NOMO-1 treated with dmso at 0.1 percent for 144 hours (cell line): ENCODE data around the gene SLX4IP.

Source experiments
- DNase-seq: peaks from one replicate; lab custom pipeline; 2025; ENCODE audit not compliant: unreplicated experiment; lab: John Stamatoyannopoulos, UW

Gene SLX4IP

GRCh38 chr20:10465135-10465534 is 30.0 kb downstream of the SLX4IP start:
- DNase-seq = no peak

- DNase-seq = no peak
Measured at GRCh38 chr20:10466325-10466724, 31.2 kb downstream of the SLX4IP start.

GRCh38 chr20:10466855-10467254 is 31.8 kb downstream of the SLX4IP start:
- no peak for DNase-seq

- no peak for DNase-seq
Measured at GRCh38 chr20:10467681-10468339, 32.7 kb downstream of the SLX4IP start.

GRCh38 chr20:10468340-10468845 is 33.3 kb downstream of the SLX4IP start:
- DNase-seq = no peak

- no peak for DNase-seq
Measured at GRCh38 chr20:10469056-10469455, 34.0 kb downstream of the SLX4IP start.

GRCh38 chr20:10469599-10469998 is 34.5 kb downstream of the SLX4IP start:
- DNase-seq = peak; percentile 48

- no peak for DNase-seq
Measured at GRCh38 chr20:10470276-10470675, 35.2 kb downstream of the SLX4IP start.

GRCh38 chr20:10472871-10473270 is 37.8 kb downstream of the SLX4IP start:
- no peak for DNase-seq

- no peak for DNase-seq
Measured at GRCh38 chr20:10474606-10475184, 39.6 kb downstream of the SLX4IP start.

- no peak for DNase-seq
Measured at GRCh38 chr20:10475225-10475624, 40.1 kb downstream of the SLX4IP start.

- DNase-seq = peak; percentile 38
Measured at GRCh38 chr20:10476319-10476724, 41.2 kb downstream of the SLX4IP start.

- DNase-seq = no peak
Measured at GRCh38 chr20:10478205-10478604, 43.1 kb downstream of the SLX4IP start.

- DNase-seq = no peak
Measured at GRCh38 chr20:10478930-10479329, 43.8 kb downstream of the SLX4IP start.

- DNase-seq = no peak
Measured at GRCh38 chr20:10481676-10482075, 46.6 kb downstream of the SLX4IP start.

GRCh38 chr20:10483691-10484090 is 48.6 kb downstream of the SLX4IP start:
- DNase-seq = no peak

- DNase-seq = no peak
Measured at GRCh38 chr20:10487142-10488136, 52.3 kb downstream of the SLX4IP start.

- no peak for DNase-seq
Measured at GRCh38 chr20:10488534-10488933, 53.4 kb downstream of the SLX4IP start.

- DNase-seq = no peak
Measured at GRCh38 chr20:10489853-10490252, 54.7 kb downstream of the SLX4IP start.

- no peak for DNase-seq
Measured at GRCh38 chr20:10490257-10490656, 55.2 kb downstream of the SLX4IP start.

- DNase-seq = no peak
Measured at GRCh38 chr20:10490706-10491105, 55.6 kb downstream of the SLX4IP start.

- DNase-seq = no peak
Measured at GRCh38 chr20:10492065-10492464, 57.0 kb downstream of the SLX4IP start.
